Gastroesophageal sphincter (tissue), 4 donors: Measurements from ENCODE around the gene AK2. TPM values are rescaled to one million over a fixed set of nuclear protein-coding genes. Genes with fewer than 3 reads are reported as not detected.
A peak's percentile ranks its signal among the peaks of the same experiment; 100 is the strongest.

Experiments used
- ATAC-seq: fragments of 150-250 bp; one replicate; pipeline ENCODE4 v1.9.1; 2016; ENCODE audit warnings: mild to moderate bottlenecking, moderate library complexity
- H3K27ac ChIP-seq, 4 donors: fragments of 200-600 bp; sonication (generic) in 3 of 4; 1 replicate in 3 of 4; 2 replicates in 1 of 4; pipeline ENCODE4 v1.5.1; 2016 to 2019
- H3K27me3 ChIP-seq: fragments of 200-600 bp; sonication (generic); one replicate; pipeline ENCODE4 v1.5.1; 2019
- H3K36me3 ChIP-seq, 2 donors: fragments of 200-600 bp; sonication (generic); one replicate each; pipeline ENCODE4 v1.5.1; 2019; ENCODE audit warnings: control low read depth in 1 of 2
- H3K4me1 ChIP-seq, 3 donors: fragments of 200-600 bp; sonication (generic); 1 replicate in 2 of 3; 2 replicates in 1 of 3; pipeline ENCODE4 v1.5.1; 2016 to 2019; ENCODE audit warnings: control low read depth in 2 of 3
- H3K4me3 ChIP-seq, 2 donors: fragments of 200-600 bp; sonication (generic); one replicate each; pipeline ENCODE4 v1.5.1; 2019; ENCODE audit warnings: mild to moderate bottlenecking in 1 of 2, moderate library complexity in 1 of 2
- H3K9me3 ChIP-seq, 3 donors: fragments of 200-600 bp; sonication (generic); one replicate each; pipeline ENCODE4 v1.5.1; 2017 to 2019; ENCODE audit warnings: control low read depth in 2 of 3
- CTCF ChIP-seq, 4 experiments: fragments of 200-600 bp in 2 of 4; fragments of 450-650 bp in 2 of 4; sonication (generic) in 1 of 4; IDR thresholded peaks; one replicate each; pipeline ENCODE4 v1.5.1; 2017 to 2019; ENCODE audit warnings: antibody characterized with exemption in 4 of 4, mild to moderate bottlenecking in 2 of 4, moderate library complexity in 2 of 4
- EP300 ChIP-seq: sonication (generic); formaldehyde crosslinking; IDR thresholded peaks from one replicate; pipeline ENCODE4 v1.6.1; 2017; ENCODE audit warnings: antibody characterized with exemption, mild to moderate bottlenecking
- POLR2A ChIP-seq, 2 donors: fragments of 450-650 bp; IDR thresholded peaks; one replicate each; pipeline ENCODE4 v1.6.1; 2017; ENCODE audit warnings: antibody characterized with exemption in 2 of 2, mild to moderate bottlenecking in 2 of 2, moderate library complexity in 1 of 2
- POLR2AphosphoS5 ChIP-seq: sonication (generic); formaldehyde crosslinking; IDR thresholded peaks from one replicate; pipeline ENCODE4 v1.6.1; 2017; ENCODE audit warnings: antibody characterized with exemption
- WGBS, 2 donors: methylation state at CpG; one replicate each; pipeline ENCODE4 v1.1.5; 2018; ENCODE audit warnings: low coverage in 1 of 2; 5-methylcytosine and 5-hydroxymethylcytosine counted together
- total RNA-seq, 4 donors: library from RNA; depleted of rRNA; stranded (reverse); fragments of >200 nt; gene quantifications; one replicate each; pipeline ENCODE4 v1.1.0, GENCODE V29; 2016

AK2 gene
- total RNA-seq, 4 donors from 2014 or later = 88.9 to 115 (median 97.1) TPM

GRCh38 chr1:33050221-33051076 is 13.8 kb upstream of the AK2 start:
- Histone ChIP-seq H3K27me3 (no peaks in the 10 kb centered on the region), H3K27ac (peak overlapping the region in 1 of 4 donors; percentile 45), H3K4me3 (no peak overlapping the region), H3K36me3 (no peaks in the 10 kb centered on the region), H3K4me1 (peaks cover 0 to 17% (median 3%) of the 10 kb centered on the region in 3 donors), H3K9me3 (no peaks in the 10 kb centered on the region)
- 48 to 84% methylated on average over 2 to 16 of the region's 17 CpGs for WGBS, 2 donors
- peak; percentile 74 for ATAC-seq
- no peak for TF ChIP-seq EP300
- TF ChIP-seq CTCF (IDR thresholded peaks at IDR 0.05) = no peak
- peak; percentile 10 for TF ChIP-seq POLR2AphosphoS5

GRCh38 chr1:33049371-33049770 is 12.7 kb upstream of the AK2 start:
- no peak overlapping the region for H3K4me3 ChIP-seq
- H3K27me3 ChIP-seq = no peaks in the 10 kb centered on the region
- H3K36me3 ChIP-seq = no peaks in the 10 kb centered on the region
- no peaks in the 10 kb centered on the region for H3K9me3 ChIP-seq
- H3K27ac ChIP-seq = no peak overlapping the region
- 76% methylated on average over 6 of the region's 7 CpGs; no CpG with 5 or more reads in 1 of the 2 donors for WGBS, 2 donors
- H3K4me1 ChIP-seq = peaks cover 0 to 10% (median 0%) of the 10 kb centered on the region in 3 donors
- no peak for ATAC-seq
- TF ChIP-seq CTCF (IDR thresholded peaks at IDR 0.05) = no peak
- TF ChIP-seq POLR2AphosphoS5 = no peak
- TF ChIP-seq EP300 = no peak

- ATAC-seq = no peak
- H3K27ac ChIP-seq = no peak overlapping the region
- H3K9me3 ChIP-seq = no peaks in the 10 kb centered on the region
- no peaks in the 10 kb centered on the region for H3K27me3 ChIP-seq
- H3K4me1 ChIP-seq = peaks cover 0 to 10% (median 0%) of the 10 kb centered on the region in 3 donors
- no peaks in the 10 kb centered on the region for H3K36me3 ChIP-seq
- WGBS, 2 donors = 80 to 100% methylated on average over 1 to 3 of the region's 3 CpGs
- TF ChIP-seq CTCF (IDR thresholded peaks at IDR 0.05) = no peak
- no peak for TF ChIP-seq POLR2AphosphoS5
- no peak for TF ChIP-seq EP300
- no peak for TF ChIP-seq POLR2A (IDR thresholded peaks at IDR 0.05)
- H3K4me3 ChIP-seq = no peak overlapping the region
Observed at GRCh38 chr1:33048426-33048825, 11.7 kb upstream of the AK2 start.

- no peak for ATAC-seq
Observed at GRCh38 chr1:33047839-33048305, 11.2 kb upstream of the AK2 start.

More at GRCh38 chr1:33047839-33048305, 11.2 kb upstream of the AK2 start:
- Histone ChIP-seq H3K27me3 (no peaks in the 10 kb centered on the region), H3K4me1 (peaks cover 0 to 10% (median 0%) of the 10 kb centered on the region in 3 donors), H3K4me3 (no peak overlapping the region), H3K27ac (no peak overlapping the region), H3K36me3 (no peaks in the 10 kb centered on the region), H3K9me3 (no peaks in the 10 kb centered on the region)
- TF ChIP-seq CTCF (IDR thresholded peaks at IDR 0.05) = no peak
- no peak for TF ChIP-seq POLR2AphosphoS5
- TF ChIP-seq EP300 = no peak
- no peak for TF ChIP-seq POLR2A (IDR thresholded peaks at IDR 0.05)
- WGBS, 2 donors = 87 to 88% methylated on average over 2 of the region's 2 CpGs
